Measurements from ENCODE around the gene MRPS26. TPM values are rescaled to one million over a fixed set of nuclear protein-coding genes. Genes with fewer than 3 reads are reported as not detected.
A peak's percentile ranks its signal among the peaks of the same experiment; 100 is the strongest.

Gene MRPS26
- total and polyA plus RNA-seq, 2 of the 13 experiments (the other 11 are each of a cell fraction or from before 2014, with no cell fraction given): 89.8 to 187 TPM

DNA sequence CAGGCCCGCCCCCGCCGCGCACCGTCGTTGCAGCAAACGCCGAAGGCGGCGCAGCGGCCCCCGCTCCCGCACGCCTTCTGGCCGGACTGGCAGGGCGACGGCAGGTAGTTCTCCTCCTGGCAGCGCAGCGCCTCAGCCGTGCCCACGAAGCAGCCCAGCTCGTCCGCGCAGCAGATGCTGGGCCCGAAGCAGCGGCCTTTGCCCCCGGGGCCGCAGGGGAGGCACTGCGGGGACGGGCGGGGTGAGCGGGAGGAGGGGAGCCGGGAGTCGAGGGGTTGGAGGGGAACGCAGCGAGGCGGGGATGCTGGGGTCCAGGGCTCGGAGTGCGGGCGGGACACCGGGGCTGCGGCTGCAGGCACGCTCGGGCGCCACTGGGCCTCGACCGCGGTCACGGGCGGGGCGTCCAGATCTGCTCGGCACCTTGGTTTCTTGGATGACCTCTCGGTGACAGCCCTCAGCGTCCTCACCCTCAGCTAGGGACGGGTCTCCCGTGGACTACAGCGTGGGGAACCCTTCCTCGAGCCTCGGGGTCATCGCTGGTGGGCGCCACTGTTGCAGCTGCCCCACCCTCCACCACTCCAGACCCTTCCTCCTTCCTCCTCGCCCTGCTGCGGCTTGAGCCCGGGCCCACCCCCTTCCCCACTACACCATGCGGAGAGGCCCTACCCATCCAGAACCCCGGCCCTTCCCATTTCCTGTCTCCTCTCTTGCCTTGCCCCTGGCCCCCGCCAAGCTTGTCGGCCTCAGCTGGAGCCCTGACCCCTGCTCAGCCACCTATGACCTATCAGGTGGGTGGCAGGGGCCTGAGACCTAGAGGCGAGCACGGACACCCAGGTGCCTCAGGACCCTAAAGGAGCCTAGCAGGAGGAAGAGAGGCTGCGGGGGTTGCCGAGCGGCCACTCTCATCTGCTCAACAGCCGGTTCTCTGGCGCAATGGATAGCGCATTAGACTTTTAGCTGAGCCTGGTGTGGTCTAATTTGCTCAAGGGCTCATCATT, 37.4 kb downstream of the MRPS26 start (continued):
- TF ChIP-seq ZIK1 (CRISPR knock-in tag; IDR thresholded peaks at IDR 0.05; ENCODE audit: borderline replicate concordance, low read depth) (peak; percentile 46; the same call in 1 of the 2 replicates), NCOR1 (IDR thresholded peaks at IDR 0.05; ENCODE audit: borderline replicate concordance, low read length) (no peak), WIZ (CRISPR knock-in tag; IDR thresholded peaks at IDR 0.05) (peak; percentile 22; the same call in 1 of the 2 replicates), YEATS4 (CRISPR knock-in tag; IDR thresholded peaks at IDR 0.05; ENCODE audit: borderline replicate concordance) (peak; percentile 47; the same call in 1 of the 2 replicates), POGZ (CRISPR knock-in tag; IDR thresholded peaks at IDR 0.05) (no peak), ZNF607 (CRISPR knock-in tag; IDR thresholded peaks at IDR 0.05; ENCODE audit: borderline replicate concordance) (no peak; the same call in 1 of the 2 replicates), NR2F6 (IDR thresholded peaks at IDR 0.05) (peak; percentile 24; the same call in 1 of the 2 replicates), NR2F6 (CRISPR knock-in tag; IDR thresholded peaks at IDR 0.05) (no peak), CEBPB (IDR thresholded peaks at IDR 0.05; ENCODE audit: borderline replicate concordance, low read depth, low read length) (peak; percentile 57; the same call in 1 of the 2 replicates), ZNF850 (CRISPR knock-in tag; conservative IDR thresholded peaks at IDR 0.05) (no peak), ZNF20 (CRISPR knock-in tag; IDR thresholded peaks at IDR 0.05) (no peak), ARNT2 (CRISPR knock-in tag; IDR thresholded peaks at IDR 0.05; ENCODE audit: low read depth) (no peak), HDAC1 (CRISPR knock-in tag; IDR thresholded peaks at IDR 0.05) (peak; percentile 36; the same call in 1 of the 2 replicates), ZNF430 (CRISPR knock-in tag; IDR thresholded peaks at IDR 0.05) (peak; percentile 71; the same call in 1 of the 2 replicates), PLRG1 (conservative IDR thresholded peaks at IDR 0.05) (no peak), ZNF740 (CRISPR knock-in tag; IDR thresholded peaks at IDR 0.05) (peak; percentile 16; the same call in 1 of the 2 replicates), ZNF777 (CRISPR knock-in tag; IDR thresholded peaks at IDR 0.05) (peak; percentile 32; the same call in 1 of the 2 replicates), PHF8 (CRISPR knock-in tag; IDR thresholded peaks at IDR 0.05) (peak; percentile 4; the same call in 1 of the 2 replicates), TBX2 (CRISPR knock-in tag; IDR thresholded peaks at IDR 0.05; ENCODE audit: borderline replicate concordance) (peak; percentile 41; the same call in 1 of the 2 replicates)
- TF ChIP-seq, protein P1, sequence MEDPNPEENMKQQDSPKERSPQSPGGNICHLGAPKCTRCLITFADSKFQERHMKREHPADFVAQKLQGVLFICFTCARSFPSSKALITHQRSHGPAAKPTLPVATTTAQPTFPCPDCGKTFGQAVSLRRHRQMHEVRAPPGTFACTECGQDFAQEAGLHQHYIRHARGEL (CRISPR knock-in tag; IDR thresholded peaks at IDR 0.05): no peak
- TF ChIP-seq, protein P2, sequence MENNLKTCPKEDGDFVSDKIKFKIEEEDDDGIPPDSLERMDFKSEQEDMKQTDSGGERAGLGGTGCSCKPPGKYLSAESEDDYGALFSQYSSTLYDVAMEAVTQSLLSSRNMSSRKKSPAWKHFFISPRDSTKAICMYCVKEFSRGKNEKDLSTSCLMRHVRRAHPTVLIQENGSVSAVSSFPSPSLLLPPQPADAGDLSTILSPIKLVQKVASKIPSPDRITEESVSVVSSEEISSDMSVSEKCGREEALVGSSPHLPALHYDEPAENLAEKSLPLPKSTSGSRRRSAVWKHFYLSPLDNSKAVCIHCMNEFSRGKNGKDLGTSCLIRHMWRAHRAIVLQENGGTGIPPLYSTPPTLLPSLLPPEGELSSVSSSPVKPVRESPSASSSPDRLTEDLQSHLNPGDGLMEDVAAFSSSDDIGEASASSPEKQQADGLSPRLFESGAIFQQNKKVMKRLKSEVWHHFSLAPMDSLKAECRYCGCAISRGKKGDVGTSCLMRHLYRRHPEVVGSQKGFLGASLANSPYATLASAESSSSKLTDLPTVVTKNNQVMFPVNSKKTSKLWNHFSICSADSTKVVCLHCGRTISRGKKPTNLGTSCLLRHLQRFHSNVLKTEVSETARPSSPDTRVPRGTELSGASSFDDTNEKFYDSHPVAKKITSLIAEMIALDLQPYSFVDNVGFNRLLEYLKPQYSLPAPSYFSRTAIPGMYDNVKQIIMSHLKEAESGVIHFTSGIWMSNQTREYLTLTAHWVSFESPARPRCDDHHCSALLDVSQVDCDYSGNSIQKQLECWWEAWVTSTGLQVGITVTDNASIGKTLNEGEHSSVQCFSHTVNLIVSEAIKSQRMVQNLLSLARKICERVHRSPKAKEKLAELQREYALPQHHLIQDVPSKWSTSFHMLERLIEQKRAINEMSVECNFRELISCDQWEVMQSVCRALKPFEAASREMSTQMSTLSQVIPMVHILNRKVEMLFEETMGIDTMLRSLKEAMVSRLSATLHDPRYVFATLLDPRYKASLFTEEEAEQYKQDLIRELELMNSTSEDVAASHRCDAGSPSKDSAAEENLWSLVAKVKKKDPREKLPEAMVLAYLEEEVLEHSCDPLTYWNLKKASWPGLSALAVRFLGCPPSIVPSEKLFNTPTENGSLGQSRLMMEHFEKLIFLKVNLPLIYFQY (CRISPR knock-in tag; IDR thresholded peaks at IDR 0.05; ENCODE audit: borderline replicate concordance): no peak
